ENCODE measurements around the gene NHLRC1.

Gene NHLRC1

DNA sequence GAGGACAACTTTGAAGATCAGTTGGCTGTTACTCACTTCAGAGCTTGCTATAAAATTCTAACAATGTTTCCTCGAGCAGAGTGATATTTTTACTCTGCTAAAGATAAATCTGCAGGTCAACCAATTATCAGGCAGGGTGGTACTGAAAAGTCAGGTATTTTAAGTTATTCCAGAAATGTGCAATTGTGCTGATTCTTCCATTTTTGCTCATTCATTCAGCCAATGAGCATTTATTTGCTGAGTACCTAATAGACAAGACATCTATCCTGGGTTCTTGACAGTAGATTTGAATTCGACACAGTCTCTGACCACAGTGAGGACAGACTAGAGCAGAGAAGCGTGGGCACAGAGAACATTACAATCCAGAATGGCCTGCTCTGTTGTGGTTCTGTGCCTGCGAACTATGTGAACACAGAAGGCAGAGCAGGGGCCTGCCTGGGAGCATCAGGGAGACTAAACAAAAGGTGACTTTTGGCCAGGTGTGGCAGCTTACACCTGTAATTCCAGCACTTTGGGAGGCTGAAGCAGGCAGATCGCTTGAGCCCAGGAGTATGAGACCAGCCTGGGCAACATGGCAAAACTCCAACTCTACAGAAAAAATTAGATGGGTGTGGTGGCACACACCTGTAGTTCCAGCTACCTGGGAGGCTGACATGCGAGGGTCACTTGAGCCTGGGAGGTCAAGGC lies 17.6 kb upstream of the NHLRC1 start:
- in situ Hi-C loops (cut with HindIII; ENCODE audit: low sequenced_read_pairs): no loop called here

DNA sequence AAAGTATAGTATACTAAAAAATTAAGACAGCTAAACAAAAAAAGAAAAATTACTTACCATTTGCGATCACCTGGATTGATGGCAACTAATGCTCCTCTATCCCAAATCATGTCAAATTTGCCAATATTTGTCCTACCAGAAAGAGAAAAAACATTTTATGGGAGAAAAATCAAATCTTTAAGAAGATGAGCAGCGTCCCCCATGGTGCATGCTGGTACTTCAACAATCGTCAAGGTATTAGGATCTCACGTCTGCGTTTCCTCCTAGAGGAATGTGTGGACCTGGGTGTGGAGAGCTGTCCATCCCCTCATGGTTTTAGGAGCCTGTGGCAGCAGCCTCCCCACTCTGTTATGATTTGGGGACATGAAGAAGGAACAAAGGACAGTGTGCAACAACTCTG lies 16.4 kb upstream of the NHLRC1 start:
- in situ Hi-C loops (cut with HindIII; ENCODE audit: low sequenced_read_pairs): no loop called here

DNA sequence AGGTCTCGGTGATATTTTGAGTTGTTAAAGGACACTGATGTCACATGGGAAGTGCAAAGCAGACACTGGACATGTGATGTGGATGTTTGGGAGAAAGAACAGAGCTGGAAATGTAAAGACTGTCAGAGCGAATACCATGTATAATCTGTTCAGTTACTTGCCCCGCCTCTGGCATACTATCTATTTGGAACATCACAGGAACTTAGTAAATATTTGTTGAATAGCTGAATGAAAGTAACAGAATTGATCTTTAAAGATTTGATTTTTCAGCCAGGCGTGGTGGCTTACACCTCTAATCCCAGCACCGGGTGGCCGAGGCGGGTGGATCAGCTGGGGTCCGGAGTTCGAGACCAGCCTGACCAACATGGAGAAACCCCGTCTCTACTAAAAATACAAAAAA lies 13.8 kb upstream of the NHLRC1 start:
- in situ Hi-C loops (cut with HindIII; ENCODE audit: low sequenced_read_pairs): no loop called here

DNA sequence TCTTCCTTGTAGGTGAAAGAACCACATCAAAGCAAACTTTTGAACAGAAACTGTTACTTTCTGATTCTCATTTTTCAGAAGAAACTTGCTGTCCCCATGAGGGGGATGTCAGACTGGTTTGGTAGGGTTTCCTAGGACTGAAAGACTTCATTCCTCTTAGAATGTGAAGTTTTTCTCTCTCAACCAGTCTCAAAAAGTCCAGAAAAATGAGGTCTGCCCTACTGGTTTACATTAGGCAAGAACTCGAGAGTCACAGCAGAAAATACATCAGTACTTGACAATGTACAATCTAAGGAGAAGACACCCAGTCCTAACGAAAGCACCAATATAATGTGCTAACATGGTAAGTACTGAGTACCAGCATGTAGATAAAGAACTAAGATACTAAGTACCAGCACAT lies 12.7 kb upstream of the NHLRC1 start:
- in situ Hi-C loops (cut with HindIII; ENCODE audit: low sequenced_read_pairs): no loop called here

DNA sequence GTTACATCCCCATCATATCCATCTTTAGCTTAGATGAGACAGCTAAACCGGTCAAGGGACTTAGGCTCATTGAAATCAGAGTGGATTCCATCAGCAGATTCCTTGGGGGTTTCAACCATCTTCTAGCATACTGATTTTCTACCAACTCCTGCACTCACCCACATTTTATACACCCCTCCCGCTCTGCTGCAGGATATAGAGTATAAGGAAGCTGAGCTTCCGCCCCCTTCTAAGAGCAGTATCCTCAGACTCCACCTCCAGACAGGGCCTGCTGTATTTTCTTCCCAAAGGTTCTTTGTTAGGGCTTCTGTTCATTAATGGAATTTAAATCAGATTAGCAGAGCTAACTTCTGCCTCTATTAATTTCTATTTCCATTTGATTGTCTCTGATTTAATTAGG lies 9.9 kb upstream of the NHLRC1 start:
- in situ Hi-C loops (cut with HindIII; ENCODE audit: low sequenced_read_pairs): no loop called here

DNA sequence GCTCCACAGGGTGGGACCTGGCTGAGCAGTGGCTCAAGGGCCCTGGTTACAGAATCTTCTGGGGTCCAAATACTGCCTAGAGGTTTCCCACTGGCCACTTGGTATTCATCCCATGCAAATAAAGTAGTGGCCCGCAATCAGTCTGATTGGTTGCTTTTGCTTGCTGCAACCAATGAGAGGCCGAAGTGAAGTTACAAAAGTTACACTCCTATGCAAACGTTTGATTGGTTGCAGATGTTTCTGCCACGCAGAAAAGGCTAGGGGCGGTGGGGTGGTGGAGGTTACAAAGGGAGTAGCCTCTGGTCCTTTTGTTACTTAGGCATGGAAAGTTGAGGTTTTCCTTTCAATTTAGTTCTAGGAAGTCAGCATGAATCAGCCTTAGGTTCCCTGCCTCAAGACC lies 3.6 kb upstream of the NHLRC1 start:
- in situ Hi-C loops (cut with HindIII; ENCODE audit: low sequenced_read_pairs): no loop called here

DNA sequence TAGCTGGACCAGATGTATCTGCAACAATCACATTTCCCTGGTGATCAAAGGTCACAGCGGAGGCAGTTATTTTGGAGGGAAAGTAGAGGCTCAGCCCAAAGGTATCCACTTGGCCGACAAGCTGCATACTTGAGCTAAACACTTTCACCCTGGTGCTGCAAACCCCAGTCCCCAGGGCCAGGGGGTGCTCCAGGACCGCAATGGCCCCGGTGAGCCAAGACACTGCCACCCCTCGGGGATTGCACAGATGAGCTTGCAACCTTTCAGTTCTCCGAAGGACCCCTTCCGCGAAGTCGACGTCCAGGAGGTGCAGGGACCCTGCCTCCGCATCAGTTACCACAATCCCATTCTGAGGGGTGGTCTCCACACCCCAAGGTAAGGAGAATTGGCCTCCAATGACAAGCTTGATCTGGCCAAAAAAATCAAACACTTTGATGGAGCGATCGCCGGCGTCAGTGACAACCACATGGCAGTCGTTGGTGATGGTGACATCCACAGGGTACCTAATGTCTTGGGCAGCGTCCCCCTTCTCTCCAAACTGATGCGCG lies 823 bp downstream of the NHLRC1 start:
- in situ Hi-C loops (cut with HindIII; ENCODE audit: low sequenced_read_pairs): no loop called here

DNA sequence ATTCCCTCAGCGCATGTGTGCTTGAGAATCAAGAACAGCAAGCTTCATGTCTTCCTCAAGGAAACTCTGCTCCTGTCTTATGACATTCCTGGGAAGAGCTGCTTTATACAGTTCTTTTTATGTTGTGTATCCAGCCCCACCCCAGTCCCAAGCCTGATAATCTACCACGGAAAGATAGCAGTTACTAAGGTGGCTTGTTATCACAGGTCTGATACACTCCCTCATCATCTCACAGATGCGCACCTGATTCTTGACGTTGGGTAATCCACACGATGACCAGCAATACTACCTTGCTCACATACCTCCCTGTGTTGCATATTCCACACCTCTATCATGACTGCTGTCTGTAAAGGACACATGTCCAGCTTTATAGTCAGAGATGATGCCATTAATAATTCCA lies 3.2 kb downstream of the NHLRC1 start:
- in situ Hi-C loops (cut with HindIII; ENCODE audit: low sequenced_read_pairs): no loop called here

DNA sequence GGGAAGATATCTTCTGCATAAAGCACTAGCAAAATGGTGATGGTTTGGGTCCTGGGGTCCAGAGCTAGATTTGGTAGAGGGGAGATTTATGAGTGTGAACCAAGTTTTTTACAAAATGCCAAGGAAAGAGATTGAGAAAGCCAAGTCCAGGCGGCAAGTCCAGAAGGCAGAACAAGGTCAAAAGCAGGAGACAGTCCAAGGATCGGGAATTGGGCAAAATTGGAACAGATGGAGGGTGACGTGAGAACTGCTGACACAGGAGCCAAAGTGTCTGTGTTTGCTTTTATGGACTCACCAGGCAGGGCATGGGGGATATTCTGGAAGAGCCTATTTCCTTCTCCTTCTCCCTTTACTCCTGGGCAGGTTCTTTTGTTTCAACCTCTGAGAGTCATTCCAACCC lies 4.1 kb downstream of the NHLRC1 start:
- in situ Hi-C loops (cut with HindIII; ENCODE audit: low sequenced_read_pairs): no loop called here

DNA sequence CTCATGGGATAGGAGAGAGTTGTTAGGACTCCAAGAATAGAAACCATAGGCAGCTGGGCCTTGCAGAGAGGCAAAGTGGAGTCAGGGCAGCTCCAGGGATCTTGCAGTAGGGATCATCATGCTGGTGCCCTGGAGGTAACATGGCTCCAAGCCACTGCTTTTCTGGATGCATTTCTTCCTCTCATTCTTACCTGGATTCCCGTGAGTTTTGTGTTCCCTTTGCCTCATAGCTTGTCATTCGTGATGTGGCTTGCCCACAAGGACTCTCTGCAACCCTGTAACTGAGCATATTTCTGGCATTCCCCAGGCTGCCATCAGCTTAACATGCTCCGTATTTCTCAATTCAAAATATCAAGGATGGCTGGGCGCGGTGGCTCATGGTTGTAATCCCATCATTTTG lies 5.3 kb downstream of the NHLRC1 start:
- in situ Hi-C loops (cut with HindIII; ENCODE audit: low sequenced_read_pairs): no loop called here

DNA sequence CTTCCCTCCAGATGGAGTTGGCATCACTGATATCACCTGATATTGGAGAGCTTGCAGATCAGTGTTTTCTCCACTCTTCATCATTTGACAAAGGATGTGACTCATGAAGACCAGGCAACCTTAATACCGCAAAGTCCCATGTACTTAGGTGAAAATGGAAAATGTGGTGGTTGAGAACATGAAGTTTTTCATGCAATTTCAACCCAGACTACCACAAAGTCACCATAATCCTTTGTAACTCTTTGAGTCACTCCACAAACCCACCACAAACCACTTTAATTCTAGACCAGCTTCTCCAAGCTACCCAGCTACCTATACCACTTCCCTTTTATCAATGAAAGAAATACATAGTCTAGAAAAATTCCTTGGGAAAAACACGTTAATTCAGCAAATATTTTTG lies 7.1 kb downstream of the NHLRC1 start:
- in situ Hi-C loops (cut with HindIII; ENCODE audit: low sequenced_read_pairs): no loop called here

DNA sequence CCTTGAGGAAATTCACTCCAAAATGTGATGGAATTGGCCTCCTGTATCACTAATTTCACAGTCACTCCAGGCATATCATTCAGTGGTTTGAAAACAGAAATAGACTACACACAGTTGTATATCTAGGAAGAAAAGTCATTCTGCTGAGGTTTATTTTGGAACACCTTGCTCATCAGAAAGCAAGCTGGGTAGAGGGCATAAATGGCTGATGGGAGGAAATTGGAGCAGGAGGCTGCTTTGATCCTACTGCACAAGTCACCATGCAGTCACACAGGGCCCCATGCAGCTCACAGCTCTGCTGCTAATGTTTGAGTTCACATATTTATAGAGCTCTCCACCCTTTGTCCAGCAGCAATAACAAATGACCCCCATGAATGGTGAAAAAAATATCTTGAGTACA lies 12.3 kb downstream of the NHLRC1 start:
- in situ Hi-C loops (cut with HindIII; ENCODE audit: low sequenced_read_pairs): no loop called here

DNA sequence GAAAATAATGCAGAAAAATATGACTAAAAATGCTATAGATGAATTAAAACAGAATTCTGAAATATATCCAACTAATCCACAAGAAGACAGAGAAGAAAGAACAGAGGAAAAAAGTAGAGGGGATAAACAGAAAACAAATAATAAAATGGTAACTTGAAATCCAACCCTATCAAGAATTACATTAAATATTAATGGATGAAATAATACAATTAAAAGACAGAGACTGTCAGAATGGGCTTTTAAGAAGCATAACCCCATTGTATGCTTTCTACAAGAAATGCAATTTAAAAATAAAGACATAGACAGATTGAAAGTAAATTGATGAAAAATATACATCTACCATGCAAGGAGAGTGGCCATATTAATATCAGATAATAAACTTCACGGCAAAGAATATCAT lies 15.4 kb downstream of the NHLRC1 start:
- in situ Hi-C loops (cut with HindIII; ENCODE audit: low sequenced_read_pairs): no loop called here

DNA sequence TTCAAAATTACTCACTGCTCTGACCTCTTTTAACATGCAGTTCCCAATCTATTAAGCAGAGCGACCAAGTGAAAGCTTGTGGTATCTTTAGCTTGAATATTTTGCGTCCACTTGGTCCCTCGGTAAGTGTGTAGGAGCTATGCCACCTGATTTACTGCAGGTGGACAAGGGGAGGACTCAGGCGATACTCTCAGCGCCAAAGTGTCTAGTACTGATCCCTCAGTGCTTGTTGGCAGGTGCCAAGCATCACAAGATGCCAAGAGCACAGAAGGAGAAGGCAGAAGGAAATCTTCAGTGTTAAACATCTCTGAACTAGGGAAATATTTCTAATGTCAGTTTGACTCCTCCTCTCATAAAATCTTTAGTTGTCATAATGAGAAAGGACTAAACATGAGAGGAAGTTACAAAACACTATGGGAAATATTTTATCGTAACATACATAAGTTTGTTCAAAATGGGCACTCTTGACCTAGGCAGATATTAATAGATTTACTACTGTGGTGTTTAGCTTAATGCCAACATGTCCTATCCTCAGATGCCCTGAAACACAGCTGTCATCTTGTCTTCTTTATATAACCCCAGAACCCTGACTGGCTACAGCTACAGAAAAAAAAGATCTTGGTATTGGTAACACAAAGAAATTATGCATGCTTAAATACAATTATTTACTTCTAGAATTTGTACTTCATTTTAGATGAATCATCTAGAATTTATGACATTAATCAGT lies 19.5 kb downstream of the NHLRC1 start:
- in situ Hi-C loops (cut with HindIII; ENCODE audit: low sequenced_read_pairs): no loop called here

DNA sequence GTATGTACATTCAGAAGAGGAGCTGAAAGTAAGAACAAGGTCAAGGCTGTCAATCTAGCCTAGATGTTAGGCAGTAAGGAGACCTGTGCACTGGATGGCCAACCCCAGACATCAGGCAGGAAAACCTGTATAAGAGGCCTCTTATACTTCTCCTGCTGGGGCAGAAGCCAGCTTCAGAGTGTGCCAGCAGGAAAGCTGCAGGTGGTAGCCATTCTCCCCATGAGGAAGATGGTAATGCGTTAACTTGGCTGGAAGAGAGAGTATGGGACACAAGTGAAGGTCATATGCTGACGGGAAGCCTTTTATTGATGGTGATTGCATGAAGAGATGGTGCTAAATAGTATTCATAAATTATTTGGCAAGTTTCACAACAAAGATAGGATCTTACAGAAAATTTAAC lies 20.6 kb downstream of the NHLRC1 start:
- in situ Hi-C loops (cut with HindIII; ENCODE audit: low sequenced_read_pairs): no loop called here

DNA sequence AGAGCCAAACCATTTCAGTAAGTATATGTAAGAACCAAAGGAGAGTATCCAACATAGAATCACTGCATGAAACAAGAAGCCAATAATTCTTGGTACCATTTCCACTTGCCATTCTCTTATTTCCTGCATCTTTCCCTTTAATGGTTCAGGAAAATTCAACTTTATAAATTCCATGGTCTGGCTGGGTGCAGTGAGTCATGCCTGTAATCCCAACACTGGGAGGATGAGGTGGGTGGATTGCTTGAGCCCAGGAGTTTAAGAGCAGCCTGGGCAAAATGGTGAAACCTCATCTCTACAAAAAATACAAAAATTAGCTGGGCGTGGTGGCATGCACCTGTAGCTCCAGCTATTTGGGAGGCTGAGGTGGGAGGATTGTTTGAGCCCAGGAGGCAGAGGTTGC lies 21.2 kb downstream of the NHLRC1 start:
- in situ Hi-C loops (cut with HindIII; ENCODE audit: low sequenced_read_pairs): no loop called here

DNA sequence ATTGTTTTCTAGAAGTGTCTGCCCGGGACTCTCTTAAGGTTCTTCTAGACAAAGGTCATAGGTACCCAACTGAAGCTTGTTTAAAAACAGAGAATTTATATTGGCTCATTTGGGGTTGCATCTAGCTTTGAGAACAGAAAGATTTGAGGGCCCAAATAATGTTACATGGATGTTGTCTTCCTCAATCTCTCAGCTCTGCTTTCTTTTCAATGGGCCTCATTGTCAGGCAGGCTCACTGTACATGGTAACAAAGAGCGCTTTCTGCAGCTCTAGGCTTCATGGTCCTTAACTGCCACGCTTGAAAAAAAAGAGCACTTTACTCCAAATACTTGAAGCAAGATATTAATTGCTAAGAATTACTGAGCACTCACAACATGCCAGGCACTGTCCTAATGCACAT lies 22.2 kb downstream of the NHLRC1 start:
- in situ Hi-C loops (cut with HindIII; ENCODE audit: low sequenced_read_pairs): no loop called here

DNA sequence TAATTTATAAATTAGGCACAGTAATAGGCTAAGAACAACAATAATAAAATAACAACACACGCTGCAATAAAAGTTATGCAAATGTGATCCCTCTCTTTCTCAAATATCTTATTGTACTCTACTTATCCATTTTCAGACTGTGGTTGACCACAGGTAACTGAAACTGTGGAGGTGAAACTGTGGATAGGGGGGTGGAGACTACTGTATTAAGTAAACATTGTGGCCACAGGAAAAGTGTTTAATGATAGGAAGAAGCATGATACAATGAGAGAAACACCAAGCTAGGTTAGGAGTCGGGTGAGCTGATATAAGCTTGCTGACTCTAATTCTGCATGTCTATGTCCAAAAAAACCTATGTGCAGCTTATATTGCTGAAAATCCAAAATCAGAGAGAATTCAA lies 23.0 kb downstream of the NHLRC1 start:
- in situ Hi-C loops (cut with HindIII; ENCODE audit: low sequenced_read_pairs): no loop called here

DNA sequence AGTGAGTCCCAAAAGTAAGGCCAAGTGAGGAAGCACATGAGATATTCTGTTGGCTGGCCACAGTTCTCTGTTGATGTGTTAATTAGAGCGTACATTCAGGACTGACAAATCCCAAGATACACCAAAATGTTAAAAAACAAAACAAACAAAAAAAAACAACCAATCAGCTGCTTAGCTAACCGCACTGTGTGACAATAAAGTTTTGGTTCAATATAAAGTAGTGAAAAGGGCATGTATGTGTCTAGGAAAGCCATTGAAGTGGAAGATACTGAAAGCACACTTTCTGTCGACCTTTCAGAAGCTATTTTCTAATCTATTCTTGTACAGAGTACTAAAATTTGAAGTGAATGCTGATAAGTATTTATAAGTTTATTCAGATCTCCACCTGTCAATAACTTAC lies 26.1 kb downstream of the NHLRC1 start:
- in situ Hi-C loops (cut with HindIII; ENCODE audit: low sequenced_read_pairs): no loop called here

DNA sequence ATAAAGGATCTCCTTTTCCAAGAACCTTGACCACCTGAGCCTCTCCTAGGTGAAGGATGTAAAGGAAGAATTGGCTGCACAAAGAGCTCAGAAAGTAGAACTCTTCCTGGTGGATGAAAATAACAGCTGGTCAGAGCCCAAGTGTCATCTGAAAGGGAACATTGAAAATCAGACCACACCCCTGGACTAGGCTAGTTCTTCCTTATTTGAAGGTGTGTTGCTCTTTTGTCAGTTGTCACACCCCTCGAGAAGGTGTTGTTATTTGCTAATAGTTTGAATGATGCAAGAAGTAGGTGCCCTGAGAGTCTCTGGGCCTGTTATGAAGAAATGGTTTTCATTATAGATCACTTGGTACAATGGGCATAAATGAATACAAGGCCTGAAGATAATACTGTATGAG lies 31.1 kb downstream of the NHLRC1 start:
- in situ Hi-C loops (cut with HindIII; ENCODE audit: low sequenced_read_pairs): no loop called here

DNA sequence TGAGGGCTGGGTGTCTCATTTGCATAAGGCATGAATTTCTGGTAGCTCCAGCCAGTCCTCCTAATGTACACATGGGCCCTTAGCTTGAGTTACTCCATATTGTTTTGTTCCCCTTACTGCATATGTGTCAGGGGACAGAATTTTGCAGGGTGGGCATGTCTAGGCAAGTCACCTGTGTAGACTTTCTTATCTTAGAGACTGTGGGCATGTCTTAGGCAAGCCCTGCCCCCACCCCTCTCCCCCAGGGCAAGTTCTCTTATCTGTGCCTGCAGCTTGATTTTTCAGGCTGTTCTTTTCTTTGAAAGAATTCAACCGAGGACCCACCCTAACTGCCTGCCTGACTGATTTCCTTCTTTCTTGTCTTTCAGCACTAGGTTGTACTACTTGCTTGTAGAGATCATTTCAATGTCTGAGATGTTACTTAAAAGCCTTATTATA lies 32.1 kb downstream of the NHLRC1 start:
- in situ Hi-C loops (cut with HindIII; ENCODE audit: low sequenced_read_pairs): no loop called here

All from DLD1 (cell line).